ENCODE measurements around the gene ACVRL1.

GRCh38 chr12:51915951-51916350, 8.6 kb downstream of the ACVRL1 start:
- no peak for TF ChIP-seq CTCF (IDR thresholded peaks at IDR 0.05; ENCODE audit: low read length)
- TF ChIP-seq EZH2 (optimal IDR thresholded peaks at IDR 0.05; ENCODE audit: low read depth, low read length) = no peak
